AG04449 (cell line): ENCODE data around the gene CSH1.

Source experiments
- CTCF ChIA-PET: fragments of 350-600 bp; formaldehyde crosslinking; extraction: SDS; loops from one replicate; lab custom pipeline; 2021; ENCODE audit warnings: antibody characterized with exemption; lab: Yijun Ruan, JAX
- POLR2A ChIA-PET: fragments of 400-600, 350-600 bp; formaldehyde crosslinking; extraction: SDS; loops from one replicate; lab custom pipeline; 2020; ENCODE audit warnings: antibody characterized with exemption, inconsistent platforms; lab: Yijun Ruan, JAX
- DNase-seq: peaks from one replicate; pipeline ENCODE4 v3.0.0-alpha.2; 2010; ENCODE audit warnings: low read depth, low spot score
- H3K4me3 ChIP-seq: 2 replicates; pipeline ENCODE4 v1.5.1; 2011; ENCODE audit warnings: low read depth, mild to moderate bottlenecking, control low read depth, low read length
- TF ChIP-seq, protein P1 (sequence below): IDR thresholded peaks from one replicate; pipeline ENCODE4 v1.5.1; 2011; ENCODE audit warnings: mild to moderate bottlenecking, moderate library complexity, low read length, control low read depth, inconsistent platforms; ENCODE audit not compliant: insufficient read depth; ENCODE audit errors: missing control alignments

Gene CSH1

DNA sequence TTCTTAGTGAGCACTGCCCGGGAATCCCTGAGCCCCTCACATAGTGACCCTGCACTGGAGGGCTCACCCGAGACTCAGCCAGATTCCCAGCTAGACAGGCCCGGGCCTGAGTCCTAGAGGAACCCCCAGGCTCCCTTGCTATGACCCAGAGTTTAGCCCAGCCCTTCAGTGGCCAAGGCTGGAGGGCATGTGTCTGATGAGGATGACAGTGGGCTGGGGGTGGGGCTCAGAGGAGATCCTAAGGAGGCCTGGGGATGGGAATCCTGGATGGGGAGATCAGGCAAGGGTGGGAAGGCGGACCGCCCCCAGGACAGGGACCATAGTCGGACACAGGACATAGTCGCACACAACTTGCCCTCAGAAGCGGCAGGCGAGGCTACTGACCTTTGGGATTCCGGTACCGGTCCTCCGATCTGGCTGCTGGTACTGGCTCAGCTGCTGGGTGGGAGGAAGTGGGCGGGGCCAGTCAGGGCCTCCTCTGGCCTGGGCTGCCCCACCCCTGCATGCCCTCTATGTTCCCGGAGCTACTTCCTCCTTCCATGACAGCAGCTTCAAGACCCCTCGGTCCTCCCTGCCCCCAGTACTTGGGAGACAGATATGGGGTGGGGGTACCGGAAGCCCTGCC, 34.7 kb upstream of the CSH1 start:
- ChIA-PET CTCF (interaction anchor here (1.4 to 14.2 kb wide), 5 partner anchors 12 to 97 kb away, joined by 4 to 246 read pairs (median 14); partner anchors contain the start of genes CSHL1 and GH1), POLR2A (no interaction called here)
- no peak for DNase-seq
- TF ChIP-seq, protein P1, sequence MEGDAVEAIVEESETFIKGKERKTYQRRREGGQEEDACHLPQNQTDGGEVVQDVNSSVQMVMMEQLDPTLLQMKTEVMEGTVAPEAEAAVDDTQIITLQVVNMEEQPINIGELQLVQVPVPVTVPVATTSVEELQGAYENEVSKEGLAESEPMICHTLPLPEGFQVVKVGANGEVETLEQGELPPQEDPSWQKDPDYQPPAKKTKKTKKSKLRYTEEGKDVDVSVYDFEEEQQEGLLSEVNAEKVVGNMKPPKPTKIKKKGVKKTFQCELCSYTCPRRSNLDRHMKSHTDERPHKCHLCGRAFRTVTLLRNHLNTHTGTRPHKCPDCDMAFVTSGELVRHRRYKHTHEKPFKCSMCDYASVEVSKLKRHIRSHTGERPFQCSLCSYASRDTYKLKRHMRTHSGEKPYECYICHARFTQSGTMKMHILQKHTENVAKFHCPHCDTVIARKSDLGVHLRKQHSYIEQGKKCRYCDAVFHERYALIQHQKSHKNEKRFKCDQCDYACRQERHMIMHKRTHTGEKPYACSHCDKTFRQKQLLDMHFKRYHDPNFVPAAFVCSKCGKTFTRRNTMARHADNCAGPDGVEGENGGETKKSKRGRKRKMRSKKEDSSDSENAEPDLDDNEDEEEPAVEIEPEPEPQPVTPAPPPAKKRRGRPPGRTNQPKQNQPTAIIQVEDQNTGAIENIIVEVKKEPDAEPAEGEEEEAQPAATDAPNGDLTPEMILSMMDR, result no peak
- no peak overlapping the region for H3K4me3 ChIP-seq

DNA sequence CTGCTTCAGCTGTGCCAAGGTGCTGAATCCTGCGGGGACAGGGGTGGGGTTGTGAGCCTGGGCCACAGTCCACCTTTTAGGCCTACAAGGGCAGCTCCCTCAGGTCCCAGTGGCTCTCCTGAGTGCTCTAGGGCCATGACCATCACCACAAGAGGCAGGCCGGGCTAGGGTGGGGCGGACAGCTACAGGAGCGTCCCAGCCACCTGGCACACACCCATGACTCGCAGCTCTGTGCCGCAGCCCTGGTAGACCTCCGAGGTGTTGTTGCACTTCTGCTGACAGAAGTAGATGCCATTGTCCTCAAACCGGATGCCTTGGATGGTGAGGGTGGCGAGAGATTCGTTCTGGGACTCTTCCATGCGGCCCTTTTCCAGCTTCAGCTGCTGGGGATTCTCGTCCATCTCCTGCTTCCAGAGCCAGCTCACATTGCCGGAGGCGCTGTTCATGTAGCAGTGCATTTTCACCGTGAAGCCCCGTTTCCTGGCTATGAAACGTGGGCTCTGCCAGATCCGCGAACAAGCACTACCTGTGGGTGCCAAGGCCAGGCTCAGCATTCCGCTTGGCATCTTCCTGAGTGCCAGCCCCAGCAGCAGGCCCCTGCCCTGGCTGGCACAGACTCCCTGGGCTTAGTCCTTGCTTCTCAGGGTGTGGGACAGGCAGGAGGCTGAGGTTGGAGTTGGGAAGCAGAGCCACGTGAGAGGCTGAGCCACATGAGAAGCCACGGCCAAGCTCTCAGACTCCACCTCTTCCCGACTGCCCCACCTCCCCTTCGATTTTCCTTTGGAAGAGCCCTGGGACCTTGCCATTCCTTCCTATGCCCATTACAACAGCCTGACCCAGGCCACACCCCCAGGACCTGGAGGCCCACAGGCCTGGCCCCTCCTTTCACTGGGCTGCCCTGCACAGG, 33.7 kb upstream of the CSH1 start:
- ChIA-PET POLR2A (no interaction called here), CTCF (interaction anchor here (1.0 to 14.2 kb wide), 7 partner anchors 11 to 203 kb away, joined by 3 to 246 read pairs (median 9); partner anchors contain the start of genes CSHL1 and GH1)
- TF ChIP-seq, protein P1, result no peak
- no peak for DNase-seq
- no peak overlapping the region for H3K4me3 ChIP-seq

DNA sequence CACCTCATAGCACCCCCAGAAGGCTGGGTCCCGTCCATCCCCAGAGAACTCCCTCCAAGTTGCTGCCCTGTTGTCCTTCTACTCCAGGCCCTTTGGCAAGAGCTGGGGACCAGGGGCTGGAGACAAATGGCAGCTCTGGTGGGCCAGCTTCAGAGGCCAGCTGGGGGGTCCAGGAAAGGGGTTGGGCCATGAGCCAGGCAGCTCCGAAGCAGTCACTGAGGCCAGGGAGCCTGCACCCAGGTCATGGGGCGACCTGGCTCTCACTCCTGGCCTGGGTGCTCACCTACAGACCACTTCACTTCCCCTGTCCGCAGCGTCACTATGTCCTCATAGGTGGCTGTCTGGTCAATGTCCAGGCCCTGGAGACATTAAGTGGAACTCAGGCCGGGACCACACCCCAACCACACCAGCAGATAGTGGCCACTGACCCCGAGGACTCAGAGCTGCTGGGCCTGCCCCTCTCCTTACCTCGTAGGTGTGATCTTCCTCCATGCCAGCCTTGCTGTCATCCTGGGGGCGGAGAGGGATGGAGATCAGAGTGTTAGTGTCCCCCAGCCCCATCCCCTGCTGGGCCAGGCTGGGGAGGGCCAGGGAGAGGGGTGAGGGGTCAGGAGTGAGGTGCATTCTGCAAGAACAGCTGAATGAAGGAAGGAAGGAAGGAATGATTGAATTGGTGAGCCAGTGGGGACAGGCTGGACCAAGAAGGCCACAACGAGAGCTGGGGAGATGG, 32.8 kb upstream of the CSH1 start:
- POLR2A ChIA-PET, result no interaction called here
- CTCF ChIA-PET, result interaction anchor here (1.0 to 14.2 kb wide), 8 partner anchors 10 to 204 kb away, joined by 3 to 246 read pairs (median 9); partner anchors contain the start of genes CSHL1 and GH1

DNA sequence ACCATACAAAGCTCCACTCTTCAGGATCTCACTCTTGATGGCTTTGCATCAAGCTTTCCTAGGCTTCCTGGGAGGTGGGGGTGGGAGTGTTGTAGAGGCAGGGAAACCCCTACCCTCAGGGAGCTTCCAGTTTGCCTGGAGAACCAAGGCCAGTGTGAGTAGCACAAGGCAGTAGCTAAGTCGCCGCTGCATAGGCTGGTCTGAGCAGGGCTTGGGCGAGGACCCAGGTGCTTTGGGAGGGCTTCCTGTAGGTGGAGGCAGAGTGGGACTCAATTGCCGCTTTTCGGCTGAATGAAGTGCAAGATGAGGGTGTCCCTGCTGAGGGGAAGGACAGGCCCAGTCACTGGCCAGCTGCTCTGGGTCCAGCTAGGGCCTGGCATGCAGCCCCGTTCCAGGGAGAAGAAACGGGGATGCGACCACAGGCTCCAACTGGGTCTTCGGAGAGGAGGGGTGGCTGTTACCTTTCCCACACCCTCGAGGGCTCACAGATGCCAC, 31.8 kb upstream of the CSH1 start:
- CTCF ChIA-PET, result interaction anchor here (0.9 to 14.2 kb wide), 5 partner anchors 9 to 100 kb away, joined by 3 to 246 read pairs (median 18); partner anchors contain the start of genes CSHL1 and GH1
- TF ChIP-seq, protein P1, result no peak
- H3K4me3 ChIP-seq, result no peak overlapping the region
- no peak for DNase-seq
- POLR2A ChIA-PET, result no interaction called here

More for the DNA sequence above, 32.8 kb upstream of the CSH1 start:
- TF ChIP-seq, protein P1, result no peak
- no peak for DNase-seq
- no peak overlapping the region for H3K4me3 ChIP-seq

DNA sequence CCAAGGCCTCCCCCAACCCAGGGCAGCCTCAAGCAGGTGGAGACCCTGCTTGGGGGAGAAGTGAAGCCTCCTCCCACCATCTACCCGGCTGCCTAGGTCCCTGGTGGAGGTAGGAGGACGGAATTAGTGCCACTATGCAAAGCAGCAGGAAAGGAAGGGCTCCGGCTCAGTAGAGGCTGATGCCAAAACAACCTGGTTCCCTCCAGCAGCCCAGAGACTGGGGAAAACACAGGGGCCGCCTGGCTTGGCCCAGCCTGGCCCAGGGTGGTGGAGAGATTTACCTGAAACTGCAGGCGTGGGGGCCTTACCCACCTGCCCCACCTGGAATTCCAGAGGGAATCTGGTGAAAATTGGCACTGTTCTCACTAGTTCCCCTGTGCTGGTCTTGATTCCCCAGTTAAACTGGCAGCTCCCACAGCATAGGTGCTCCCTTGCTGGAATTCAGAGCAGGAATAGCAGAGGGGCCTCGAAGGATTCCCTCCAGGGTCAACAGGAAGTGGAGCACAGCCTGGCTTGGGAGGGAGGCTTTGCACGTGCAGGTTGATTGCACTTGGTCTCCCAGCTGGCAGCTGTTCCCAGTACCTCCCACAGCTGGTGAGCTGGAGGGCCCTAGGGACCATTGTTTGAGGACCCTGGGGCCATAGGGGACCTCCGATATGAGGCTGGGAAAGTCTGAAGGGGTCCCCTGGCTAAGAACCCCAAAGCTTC, 31.2 kb upstream of the CSH1 start:
- ChIA-PET POLR2A (no interaction called here), CTCF (interaction anchor here (0.9 to 14.2 kb wide), 5 partner anchors 9 to 100 kb away, joined by 3 to 246 read pairs (median 18); partner anchors contain the start of genes CSHL1 and GH1)
- no peak overlapping the region for H3K4me3 ChIP-seq
- TF ChIP-seq, protein P1, result no peak
- no peak for DNase-seq
